Heart left ventricle (tissue), 13 donors: ENCODE results near the gene LRP1.

Experiments
- POLR2A ChIP-seq, 2 donors: fragments of 450-650 bp; IDR thresholded peaks; one replicate each; pipeline ENCODE4 v1.6.1; 2017; ENCODE audit warnings: antibody characterized with exemption in 2 of 2, mild to moderate bottlenecking in 2 of 2, moderate library complexity in 2 of 2
- TF ChIP-seq, protein P1 (sequence below), 12 donors: fragments of 200-600 bp; sonication (generic) in 4 of 12; IDR thresholded peaks; one replicate each; pipeline versions ENCODE4 v1.5.0 to v1.8.0; 2018 to 2022; ENCODE audit warnings: antibody characterized with exemption in 12 of 12, mild to moderate bottlenecking in 5 of 12
- donor health status: ischemic (EF 13 %, LVEDD 7.1; RV severe dilation, severe dysfunction).
- donor health status: DM: no; HTN: yes; CAD: no.
- donor health status: DM: no; HTN: no; CAD: no.
- donor health status: ischemic (EF 25% LVEDD 6.9; RV normal size, moderate dysfunction).
- donor health status: ischemic (EF 25% LVEDD 5.7; RV mildly dilated, moderate dysfunction).
- donor health status: ischemic (EF 35%, LVEDD 5.7; RV mildly dilated, moderate dysfunction).
- donor health status: nonischemic (EF 11% LVEDD 7.7; RV severe dilation, severe dysfunction).
- donor health status: DM: yes; HTN: yes; CAD: no.
- donor health status: PGD.
- donor health status: ischemic (EF 29% LVEDD 5.4; RV normal size, mild dysfunction).
- donor health status: nonischemic (EF 23%, LVEDD 6.1; RV moderate dilation, normal function).

DNA sequence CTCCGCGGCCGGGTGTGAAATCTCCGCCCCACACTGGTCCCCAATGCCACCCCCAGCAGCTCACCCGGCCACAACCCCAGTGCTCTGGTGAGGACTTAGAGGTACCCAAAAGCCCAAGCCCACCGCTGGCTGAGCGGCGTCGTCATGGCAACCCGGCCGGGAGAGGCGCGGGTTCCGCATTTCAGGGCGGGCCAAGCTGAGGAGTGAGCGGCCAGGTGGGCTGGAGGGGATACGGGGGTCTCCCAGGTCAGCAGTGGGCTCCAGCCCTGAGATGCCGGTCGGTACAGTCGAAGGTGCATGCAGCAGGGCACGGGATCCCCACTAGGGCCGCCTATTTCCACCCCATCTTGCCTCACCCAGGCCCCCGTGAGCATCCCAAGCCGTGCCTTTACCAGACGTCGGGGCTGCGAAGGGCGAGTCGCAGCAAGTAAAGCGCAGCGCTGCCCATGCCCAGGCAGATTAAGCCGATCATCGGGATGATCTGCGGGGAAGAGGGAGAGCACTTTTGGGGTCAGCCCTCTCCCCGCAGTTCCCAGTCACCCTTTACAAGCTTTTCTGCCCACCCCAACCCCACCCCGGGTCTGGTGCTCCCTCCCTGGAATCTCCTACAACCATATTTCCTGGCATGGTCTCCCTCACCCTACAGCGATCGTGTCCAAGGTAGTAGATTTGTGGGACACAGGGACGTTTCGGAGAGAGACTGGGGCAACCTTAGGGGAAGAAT is 108.1 kb downstream of the LRP1 start:
- TF ChIP-seq, protein P1, sequence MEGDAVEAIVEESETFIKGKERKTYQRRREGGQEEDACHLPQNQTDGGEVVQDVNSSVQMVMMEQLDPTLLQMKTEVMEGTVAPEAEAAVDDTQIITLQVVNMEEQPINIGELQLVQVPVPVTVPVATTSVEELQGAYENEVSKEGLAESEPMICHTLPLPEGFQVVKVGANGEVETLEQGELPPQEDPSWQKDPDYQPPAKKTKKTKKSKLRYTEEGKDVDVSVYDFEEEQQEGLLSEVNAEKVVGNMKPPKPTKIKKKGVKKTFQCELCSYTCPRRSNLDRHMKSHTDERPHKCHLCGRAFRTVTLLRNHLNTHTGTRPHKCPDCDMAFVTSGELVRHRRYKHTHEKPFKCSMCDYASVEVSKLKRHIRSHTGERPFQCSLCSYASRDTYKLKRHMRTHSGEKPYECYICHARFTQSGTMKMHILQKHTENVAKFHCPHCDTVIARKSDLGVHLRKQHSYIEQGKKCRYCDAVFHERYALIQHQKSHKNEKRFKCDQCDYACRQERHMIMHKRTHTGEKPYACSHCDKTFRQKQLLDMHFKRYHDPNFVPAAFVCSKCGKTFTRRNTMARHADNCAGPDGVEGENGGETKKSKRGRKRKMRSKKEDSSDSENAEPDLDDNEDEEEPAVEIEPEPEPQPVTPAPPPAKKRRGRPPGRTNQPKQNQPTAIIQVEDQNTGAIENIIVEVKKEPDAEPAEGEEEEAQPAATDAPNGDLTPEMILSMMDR (IDR thresholded peaks at IDR 0.05): no peak
- TF ChIP-seq POLR2A (IDR thresholded peaks at IDR 0.05): no peak
